ENCODE measurements around the gene WASL.
"Not testable (repeated sequence)": the region's sequence is repeated elsewhere in the genome, so short reads cannot be mapped to it uniquely, and the experiment has no call there.

WASL gene

DNA sequence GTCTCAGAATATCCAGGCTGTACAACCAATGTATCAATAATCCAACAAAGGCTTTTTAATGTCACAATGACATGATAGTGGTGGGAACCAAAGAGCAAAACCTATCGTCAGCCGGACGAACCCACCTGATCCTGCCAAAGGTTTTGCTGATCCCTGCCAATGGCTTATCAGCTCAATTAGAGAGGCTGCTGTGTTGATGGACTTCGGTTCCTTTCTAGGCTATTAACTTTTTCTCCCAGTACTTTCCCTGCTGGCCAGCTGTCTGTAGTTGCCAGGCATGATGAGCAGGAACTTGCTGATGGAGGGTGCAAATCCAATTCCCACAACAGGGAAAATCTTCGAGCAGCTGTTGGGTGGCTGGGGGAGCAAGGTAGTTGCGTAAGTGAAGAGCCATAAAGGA lies 90.8 kb downstream of the WASL start:
- no peak for DNase-seq (ENCODE audit: low read depth)

- DNase-seq (ENCODE audit: low read depth): no peak
Measured at GRCh38 chr7:123657304-123657685, 91.5 kb downstream of the WASL start.

DNA sequence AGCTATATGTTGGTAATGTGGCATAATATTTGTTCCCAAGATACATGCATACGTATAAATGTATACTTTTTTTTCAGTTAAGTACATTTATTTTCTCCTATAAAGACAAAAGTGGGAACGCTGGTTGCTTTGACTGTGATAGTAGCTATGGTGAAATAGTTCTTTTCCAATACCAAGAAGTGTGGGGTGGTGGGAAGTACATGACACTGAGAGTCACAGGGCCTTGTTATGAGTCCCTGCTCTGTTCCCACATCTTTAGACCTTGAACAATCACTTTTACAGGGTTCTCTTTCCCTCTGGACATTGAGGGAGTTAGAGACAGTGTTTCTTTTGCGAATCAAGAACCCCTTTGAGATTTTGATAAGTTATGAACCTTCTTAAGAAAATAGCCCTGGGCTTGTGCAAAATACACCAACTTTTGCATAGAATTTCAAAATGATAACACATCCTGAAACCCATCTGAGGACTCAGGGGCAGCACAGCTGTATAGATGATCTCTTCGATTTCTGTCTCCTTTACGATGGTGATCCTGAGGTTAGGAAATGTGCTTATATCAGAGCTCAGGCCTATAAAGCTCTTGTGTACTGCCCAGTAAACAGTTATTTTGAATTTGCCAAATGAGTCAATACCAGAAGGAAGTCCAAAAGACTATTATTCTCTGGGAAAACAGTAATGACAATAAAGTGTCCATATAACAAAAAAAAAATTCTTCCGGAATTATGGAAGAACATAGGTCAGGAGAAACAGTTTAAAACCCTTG lies 92.1 kb downstream of the WASL start:
- no peak for DNase-seq (ENCODE audit: low read depth)

DNA sequence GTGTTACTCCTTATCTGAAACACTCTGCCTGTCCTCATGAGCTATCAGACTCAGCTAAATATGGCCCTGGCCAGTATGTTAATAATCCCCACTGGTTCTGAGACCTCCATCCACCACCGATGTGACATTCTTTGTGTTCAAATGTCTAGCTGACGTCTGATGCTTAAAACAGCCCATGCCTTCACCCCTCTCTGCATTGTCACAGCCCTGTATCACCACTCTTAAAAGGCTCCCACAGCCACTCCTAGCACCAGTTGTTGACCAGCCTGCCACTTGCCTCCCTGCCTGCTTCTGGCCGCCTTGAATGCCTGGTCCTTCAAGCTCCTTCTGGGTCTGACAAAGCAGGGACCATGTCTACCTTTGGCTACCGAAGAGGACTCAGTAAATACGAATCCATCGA lies 93.2 kb downstream of the WASL start, which contains the start of gene LMOD2:
LMOD2 (plus strand) TSS at position 253 of the 400 bp plus-strand sequence; CDS start at position 351, 98 bp downstream.
- no peak for DNase-seq (ENCODE audit: low read depth)

GRCh38 chr7:123653162-123653561 lies 95.6 kb downstream of the WASL start:
- no peak for DNase-seq (ENCODE audit: low read depth)

DNA sequence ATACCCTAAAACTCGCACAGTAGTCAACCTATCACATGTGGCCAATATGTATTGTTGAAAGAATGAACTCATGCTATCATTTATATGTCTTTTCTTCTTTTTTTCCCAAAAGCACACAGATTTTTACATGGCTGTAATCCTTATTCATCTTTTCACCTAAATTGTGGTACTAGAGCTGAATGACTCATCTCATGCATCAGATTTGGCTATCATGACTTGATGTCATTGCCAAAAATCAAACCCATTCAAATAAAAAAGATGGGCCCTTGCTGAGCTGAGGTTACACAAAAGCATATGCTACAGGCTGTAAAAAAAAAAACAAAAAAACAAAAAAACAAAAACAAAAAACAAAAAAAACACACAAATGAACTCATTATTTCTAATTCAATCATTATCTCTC lies 96.4 kb downstream of the WASL start:
- no peak for DNase-seq (ENCODE audit: low read depth)

DNA sequence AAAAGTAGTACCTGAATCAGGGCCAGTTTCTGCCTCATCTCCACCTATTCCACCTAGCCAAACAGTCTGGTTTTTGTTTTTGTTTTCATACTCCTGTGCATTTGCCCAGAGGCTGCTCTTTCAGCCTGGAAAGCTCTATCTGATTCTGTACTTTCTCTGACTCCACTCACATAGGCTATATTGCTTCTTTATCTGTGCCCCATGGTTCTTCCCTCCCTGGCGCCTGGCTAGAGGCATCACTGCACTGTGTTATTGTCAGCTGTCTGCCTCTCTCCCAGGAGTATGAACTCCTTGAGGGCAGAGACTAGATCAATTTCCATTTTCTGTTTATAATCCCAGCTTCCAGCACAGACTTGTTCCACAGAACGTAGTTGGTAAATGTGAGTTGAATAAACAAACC lies 98.2 kb downstream of the WASL start:
- no peak for DNase-seq (ENCODE audit: low read depth)

DNA sequence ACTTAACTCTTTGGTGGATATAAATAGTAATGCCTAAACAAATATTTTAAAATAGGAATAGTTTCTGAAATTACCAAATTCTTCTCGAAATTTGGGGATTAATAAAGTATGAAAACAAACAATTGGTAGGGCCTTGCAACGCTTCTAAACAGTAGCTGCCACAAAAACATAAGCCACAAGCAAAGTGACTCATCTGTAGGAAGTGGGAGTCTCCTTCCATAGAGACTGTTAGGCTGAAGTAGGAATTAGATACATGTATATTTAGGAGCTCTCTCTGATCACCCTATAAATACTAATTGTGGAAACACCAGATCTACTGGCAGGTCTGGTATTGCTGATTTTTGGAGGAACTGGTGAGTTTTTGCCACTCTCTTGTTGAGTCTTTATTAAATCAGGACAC lies 98.8 kb downstream of the WASL start:
- no peak for DNase-seq (ENCODE audit: low read depth)

- DNase-seq (ENCODE audit: low read depth): no peak
Measured at GRCh38 chr7:123647106-123647730, 101.6 kb downstream of the WASL start.

- no peak for DNase-seq (ENCODE audit: low read depth)
Measured at GRCh38 chr7:123645516-123645915, 103.3 kb downstream of the WASL start.

DNA sequence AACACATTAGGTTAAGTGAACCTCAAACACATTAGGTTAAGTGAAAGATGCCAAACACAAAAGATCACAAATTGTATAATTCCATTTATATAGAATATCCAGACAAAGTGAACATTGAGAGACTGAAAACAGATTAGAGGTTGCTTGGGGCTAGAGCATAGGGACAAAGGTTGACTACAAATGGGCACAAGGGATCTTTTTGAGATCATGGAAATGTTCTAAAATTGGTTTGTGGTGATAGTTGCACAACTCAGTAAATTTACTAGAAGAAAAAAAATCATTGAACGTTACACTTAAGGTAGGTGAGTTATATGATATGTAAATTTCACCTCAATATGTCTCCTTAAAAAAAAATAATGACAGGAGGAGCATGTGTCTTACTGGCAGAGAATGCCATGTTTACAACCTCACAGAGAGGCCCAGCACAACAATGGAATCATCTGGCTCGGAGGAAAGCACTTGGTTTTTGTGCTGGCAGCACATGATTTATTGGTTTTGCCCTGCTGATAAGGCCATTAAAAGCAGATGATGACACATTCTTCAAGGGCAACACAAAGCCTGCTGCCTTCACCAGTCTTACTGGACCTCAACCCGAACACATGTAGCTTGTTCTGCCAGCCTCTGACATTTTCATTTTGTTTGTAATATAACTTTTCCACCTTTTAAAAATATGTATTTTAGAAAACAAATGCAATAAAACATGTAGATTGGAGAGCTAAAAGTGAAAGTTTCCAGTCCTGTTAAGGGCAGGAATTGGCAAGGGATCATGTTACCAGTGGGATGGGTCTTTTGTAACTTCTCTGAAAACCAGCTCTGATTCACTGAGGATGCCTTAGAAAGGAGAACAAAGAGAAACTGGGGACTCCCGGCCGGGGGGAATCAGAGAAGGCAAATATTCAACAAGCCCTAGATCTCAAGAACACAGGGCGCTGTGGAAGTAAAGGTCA lies 105.0 kb downstream of the WASL start:
- peak; percentile 26 for DNase-seq (ENCODE audit: low read depth)

- no peak for DNase-seq (ENCODE audit: low read depth)
Measured at GRCh38 chr7:123641901-123642300, 106.9 kb downstream of the WASL start.

GRCh38 chr7:123640583-123640982 lies 108.2 kb downstream of the WASL start:
- no peak for DNase-seq (ENCODE audit: low read depth)

DNA sequence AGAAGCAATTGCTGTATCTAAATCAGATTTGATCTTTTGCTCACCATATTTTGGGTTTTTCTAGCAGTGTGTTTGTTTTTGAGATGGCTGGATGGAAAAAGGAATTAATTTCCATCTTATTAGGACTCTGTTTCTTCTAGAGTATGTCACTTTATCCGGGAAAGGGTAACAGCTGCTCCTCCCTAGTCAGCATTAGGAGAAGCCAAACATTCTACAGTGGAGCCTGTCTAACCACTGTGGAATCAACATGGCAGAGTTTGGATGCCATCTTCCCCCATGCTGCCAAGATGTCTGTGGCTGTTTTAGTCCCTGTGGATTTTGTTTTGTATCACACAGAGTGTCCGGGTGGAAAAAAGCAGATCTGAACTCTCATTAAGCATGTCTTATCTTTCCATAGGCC lies 109.2 kb downstream of the WASL start:
- DNase-seq (ENCODE audit: low read depth): no peak

DNA sequence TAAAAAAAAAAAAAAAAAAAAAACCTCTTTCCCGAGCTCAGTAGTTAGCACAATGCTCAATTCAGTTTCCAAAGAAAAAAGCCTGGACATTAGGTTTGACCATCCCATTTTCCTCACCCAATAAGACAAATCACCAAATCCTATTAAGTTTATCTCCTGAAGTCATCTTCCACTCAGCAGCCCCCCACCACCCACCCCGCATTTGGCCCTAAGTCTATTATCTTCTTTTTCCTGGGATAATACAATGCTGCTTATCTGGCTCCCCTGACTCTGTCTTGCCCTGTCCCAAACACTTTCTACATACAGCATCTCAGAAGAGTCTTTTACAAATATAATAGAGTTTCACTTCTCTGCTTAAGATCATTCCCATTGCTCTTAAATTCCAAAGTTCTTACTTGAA lies 110.9 kb downstream of the WASL start:
- DNase-seq (ENCODE audit: low read depth): no peak

- DNase-seq (ENCODE audit: low read depth): no peak
Measured at GRCh38 chr7:123637203-123637602, 111.6 kb downstream of the WASL start.

DNA sequence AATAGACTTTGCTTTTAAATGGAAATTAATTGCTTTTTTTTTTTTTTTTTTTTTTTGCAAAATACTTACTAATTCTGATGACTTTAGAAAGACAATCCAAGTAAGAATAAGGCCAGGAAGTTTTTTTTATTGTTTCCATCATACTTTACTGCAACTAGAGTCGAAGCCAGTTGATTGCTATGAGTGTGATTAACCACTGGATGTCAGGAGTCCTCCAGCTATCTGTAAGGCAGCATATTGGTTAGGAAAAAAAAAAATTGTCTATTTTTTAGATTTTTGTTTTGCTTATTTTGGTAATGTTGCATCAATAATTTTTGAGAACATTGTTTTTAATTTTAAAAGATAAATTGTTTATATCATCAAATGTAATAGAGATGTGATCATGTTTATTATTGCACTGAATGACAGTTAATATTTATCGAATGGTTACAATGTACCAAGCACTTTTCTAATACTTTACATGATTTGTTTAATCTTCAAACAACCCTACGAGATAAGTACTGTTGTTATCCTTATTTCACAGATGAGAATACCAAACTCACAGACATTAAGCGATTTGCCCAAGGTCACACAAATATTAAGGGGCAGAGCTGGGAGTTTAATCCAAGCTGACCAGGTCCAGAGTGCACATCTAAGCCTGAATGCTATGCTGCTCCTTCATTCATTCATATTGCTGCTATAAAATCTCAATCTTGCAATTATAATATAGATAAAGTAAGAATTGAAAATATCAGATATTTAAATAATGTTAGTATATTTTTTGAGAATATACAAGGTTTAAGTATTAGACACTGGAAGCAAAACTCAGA lies 113.0 kb downstream of the WASL start:
- peak; percentile 9 for DNase-seq (ENCODE audit: low read depth)

DNA sequence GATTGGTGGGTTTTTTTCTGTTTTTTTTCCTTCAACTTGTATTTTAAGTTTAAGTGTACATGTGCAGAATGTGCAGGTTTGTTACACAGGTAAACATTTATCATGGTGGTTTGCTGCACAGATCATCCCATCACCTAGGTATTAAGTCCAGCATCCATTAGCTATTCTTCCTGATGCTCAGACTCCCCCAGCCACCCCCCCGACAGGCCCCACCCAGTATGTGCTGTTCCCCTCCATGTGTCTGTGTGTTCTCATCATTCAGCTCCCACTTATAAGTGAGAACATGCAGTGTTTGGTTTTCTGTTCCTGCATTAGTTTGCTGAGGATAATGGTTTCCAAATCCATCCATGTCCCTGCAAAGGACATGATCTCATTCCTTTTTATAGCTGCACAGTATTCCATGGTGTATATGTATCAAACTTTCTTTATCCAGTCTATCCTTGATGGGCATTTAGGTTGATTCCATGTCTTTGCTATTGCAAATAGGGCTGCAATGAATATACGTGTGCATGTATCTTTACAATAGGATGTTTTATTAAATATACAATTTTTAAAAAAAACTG lies 114.7 kb downstream of the WASL start:
- DNase-seq (ENCODE audit: low read depth): not testable (repeated sequence)

DNA sequence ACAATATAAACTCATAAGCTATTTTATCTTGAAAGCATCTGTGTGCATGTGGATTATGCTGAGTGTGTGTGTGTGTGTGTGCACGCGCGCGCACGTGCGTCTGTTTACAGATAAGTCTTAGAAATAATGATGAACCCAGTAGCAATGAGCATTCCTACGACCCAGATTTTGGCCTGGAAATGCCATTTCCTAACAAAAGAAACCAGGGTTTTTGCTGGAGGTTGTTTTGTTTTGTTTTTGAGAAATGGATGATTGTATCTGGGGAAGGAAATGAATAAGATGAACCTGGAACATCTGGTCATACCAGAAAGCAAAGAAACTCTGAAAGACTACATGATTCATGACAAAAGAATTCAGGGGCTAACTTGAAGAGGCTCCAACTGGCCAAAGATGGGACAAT lies 115.2 kb downstream of the WASL start:
- peak; percentile 35 for DNase-seq (ENCODE audit: low read depth)

GRCh38 chr7:123632808-123633207 lies 116.0 kb downstream of the WASL start:
- DNase-seq (ENCODE audit: low read depth): no peak

All from GM04504 (cell line).